NCI-H69 (cell line): ENCODE data around the gene KIAA0513.

Source experiments
- DNase-seq: peaks from one replicate; lab custom pipeline; 2025; lab: John Stamatoyannopoulos, UW

The KIAA0513 gene, protein sequence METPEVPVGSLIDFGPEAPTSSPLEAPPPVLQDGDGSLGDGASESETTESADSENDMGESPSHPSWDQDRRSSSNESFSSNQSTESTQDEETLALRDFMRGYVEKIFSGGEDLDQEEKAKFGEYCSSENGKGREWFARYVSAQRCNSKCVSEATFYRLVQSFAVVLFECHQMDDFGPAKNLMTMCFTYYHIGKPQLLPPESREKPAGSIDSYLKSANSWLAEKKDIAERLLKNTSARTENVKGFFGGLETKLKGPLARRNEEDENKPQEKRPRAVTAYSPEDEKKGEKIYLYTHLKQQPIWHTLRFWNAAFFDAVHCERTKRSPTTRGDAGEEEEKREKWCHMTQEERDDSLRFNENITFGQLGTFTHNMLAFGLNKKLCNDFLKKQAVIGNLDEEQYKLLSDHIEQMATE

GRCh38 chr16:85027349-85027957, at the start of gene KIAA0513:
TSS of gene KIAA0513 (plus strand) at chr16:85027795. CDS start at chr16:85067072, 39,277 bp downstream.
- DNase-seq, result peak; percentile 91

- DNase-seq, result no peak
Observed at GRCh38 chr16:84979516-84979915, 48.1 kb upstream of the KIAA0513 start.

DNA sequence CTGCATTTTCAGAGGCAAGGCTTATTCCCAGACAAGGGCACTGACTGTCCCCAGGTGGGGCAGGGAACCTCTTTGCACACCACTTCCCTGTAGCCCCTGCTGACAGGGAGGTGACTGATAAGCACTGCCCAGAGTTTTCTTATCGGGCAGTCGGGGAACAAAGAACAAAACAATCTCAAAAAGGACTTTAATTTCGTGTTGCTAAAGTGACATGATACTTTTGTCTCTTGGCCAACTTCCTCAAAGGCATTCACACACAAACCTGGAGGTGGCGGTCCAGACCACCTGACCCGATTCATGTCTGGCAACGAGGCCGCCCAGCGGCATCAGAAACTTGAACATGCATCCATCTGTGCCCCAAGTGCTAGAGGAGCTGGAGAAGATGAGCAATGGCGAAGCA, 45.2 kb upstream of the KIAA0513 start:
- no peak for DNase-seq

DNA sequence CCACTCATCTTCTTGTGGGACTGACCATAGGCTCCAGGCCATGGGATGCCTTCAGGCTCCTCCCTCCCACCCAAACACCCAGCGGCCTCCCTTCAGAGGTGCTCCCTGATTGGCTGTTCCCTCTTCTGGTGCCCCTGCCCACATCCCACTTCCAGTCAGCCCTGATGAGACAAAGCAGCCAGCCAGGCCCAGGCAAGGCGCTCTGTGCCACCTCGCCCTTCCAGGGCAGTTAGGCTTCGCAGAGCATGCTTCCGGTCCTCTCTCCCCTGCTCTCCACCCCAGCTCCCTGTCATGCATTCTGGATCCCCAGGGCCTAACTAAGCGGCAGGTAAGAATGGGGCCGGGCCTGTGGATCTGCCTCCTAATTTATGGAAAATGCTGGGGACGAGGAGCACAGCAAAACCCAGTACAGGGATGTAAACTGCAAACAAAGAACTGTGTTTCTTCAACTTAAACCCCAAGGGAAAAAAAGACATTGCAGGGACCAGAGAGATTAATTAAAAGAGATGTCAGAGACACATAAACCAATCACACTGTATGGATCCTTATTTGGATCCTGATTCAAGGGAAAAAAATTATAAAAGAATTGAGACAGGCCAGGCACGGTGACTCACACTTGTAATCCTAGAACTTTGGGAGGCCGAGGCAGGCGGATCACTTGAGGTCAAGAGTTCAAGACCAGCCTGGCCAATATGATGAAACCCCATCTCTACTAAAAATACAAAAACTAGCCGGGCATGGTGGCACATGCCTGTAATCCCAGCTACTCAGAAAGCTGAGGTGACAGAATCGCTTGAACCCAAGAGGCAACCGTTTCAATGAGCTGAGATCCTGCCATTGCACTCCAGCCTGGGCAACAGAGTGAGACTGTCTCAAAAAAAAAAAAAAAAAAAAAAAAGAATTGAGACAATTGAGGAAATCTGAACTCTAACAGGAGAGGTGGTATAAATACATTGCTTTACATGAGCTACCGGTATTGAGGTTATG, 42.2 kb upstream of the KIAA0513 start:
- no peak for DNase-seq

DNA sequence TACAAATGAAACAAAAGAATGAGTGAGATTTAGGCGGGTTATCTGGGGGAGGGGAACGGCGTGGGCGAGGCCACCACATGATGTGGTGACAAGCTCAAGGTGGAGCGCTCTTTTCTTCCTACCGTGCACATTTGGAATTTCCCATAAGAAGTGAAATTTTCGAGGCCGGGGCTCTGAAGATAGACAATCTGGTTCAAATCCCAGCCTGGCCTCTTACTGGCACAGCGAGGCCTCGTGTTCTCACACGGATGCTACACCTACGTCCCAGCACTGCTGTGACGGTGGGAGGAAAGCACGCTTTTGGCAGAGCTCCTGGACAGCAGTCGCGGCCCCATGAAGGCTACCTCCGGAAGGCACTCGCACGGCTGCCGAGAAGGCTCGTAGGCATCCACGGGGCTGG, 41.5 kb upstream of the KIAA0513 start:
- DNase-seq, result no peak

- DNase-seq, result no peak
Observed at GRCh38 chr16:84986879-84987278, 40.7 kb upstream of the KIAA0513 start.

DNA sequence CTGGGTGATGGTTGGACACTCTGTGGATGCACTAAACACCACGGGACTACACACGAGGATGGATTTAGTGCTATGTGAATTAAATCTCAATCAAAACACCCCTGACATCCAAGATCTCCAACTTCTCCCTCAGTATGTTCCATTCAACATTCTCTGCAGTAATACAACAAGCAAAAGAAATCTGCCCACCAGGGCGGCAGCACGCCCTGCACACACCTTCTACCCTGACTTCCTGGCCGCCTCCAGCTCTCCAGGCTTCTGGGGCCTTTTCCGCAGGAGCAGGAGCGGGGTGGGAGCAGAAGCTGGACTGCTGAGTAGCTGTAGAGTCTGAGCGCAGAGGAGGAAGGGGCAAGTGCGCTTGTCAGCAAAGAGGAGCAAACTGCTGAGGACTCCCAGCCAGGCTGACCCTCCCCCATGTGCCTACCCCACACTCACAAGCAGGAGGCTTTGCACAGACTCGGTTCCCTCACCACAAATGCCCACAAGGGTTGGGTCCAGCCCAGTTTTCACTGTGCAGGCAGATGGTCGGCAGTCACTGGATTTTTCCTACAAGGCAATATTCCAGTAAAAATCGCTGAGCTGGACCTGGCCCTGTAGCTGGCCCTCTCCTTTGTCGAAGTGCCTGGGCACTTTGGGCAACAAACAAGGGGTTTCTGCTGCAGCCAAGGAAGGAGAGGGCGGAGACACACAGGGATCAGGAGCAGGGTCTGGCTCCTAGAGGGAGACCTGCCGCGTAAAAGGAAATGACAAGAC, 39.1 kb upstream of the KIAA0513 start:
- no peak for DNase-seq

- DNase-seq, result no peak
Observed at GRCh38 chr16:84989749-84990620, 37.6 kb upstream of the KIAA0513 start.

DNA sequence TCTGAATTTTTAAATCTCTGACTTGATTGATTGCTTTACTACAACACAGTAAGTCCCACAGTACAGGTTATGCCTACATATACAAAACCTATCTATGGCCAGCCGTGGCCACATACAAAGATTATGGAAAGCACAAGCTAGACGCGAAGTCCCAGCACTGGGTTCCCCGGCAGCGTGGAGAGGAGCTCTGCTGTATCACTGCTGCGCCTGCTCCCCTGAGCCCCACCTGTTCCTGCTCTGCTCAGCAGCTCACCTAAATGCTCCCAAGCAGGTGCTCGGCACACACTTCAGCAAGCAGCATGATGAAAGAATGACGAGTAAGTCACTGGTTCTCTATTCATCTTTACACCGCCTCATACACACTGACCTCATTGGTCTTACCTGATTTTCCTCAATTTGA, 36.8 kb upstream of the KIAA0513 start:
- no peak for DNase-seq

GRCh38 chr16:84992717-84993075, 34.9 kb upstream of the KIAA0513 start:
- no peak for DNase-seq

GRCh38 chr16:84993926-84994325, 33.7 kb upstream of the KIAA0513 start:
- no peak for DNase-seq

DNA sequence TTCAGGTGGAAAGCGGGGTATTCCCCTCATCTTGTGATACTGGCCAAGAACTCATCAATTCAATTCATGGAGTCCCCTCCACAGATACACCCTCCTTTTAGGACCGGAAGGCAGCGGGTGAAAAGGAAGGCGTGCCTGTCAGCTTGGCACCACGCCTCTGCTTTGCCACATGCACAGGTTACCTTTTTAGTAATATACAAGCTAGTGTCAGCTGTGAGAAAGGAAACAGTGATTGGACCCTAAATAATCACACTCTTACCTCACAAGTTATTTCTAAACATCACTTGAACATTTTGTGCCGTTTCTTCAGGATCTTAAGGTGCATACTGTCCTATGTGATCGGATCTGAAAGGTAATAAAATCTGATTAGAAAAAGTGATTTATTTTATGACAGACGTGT, 31.9 kb upstream of the KIAA0513 start:
- DNase-seq, result no peak

- no peak for DNase-seq
Observed at GRCh38 chr16:84996365-84996764, 31.2 kb upstream of the KIAA0513 start.

DNA sequence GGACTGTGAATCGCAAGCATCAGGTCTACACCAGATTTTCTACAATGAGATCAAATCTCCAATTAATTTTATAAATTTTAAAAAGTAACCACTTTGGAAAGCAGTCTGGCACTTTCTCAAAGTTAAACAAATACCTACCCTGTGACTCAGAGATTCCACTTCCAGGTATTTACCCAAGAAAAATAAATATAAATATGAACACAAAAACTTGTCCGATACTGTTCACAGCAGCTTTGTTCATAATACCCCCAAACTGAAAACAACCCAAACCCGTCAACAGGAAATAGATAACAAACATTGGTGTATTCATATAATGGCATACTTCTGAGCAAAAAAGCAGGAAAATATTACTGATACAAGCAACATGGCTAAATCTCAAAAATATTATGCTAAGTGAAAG, 28.4 kb upstream of the KIAA0513 start:
- no peak for DNase-seq

DNA sequence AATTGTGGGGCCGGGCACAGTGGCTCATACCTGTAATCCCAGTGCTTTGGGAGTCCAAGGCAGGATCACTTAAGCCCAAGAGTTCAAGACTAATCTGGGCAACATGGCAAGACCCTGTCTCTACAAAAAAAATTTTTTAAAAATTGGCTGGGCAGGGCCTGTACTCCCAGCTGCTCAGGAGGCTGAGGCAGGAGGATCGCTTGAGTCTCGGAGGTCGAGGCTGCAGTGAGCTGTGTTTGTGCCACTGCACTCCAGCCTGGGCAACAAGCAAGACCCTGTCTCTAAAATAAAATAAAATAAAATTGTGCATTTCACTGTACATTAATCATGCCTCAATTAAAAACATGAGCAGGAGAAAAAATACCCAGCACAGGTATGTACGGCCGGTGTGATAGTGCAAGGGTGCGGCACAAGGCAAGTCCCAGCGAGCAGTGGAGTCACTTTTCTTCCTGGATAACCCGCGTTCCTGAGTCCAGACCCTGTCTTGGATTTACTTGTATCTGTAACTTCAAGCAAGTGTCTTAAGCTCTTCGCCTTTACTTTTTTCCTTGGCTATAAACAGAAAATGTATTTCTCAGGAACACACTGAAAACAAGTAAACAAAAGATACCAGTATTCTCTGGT, 27.6 kb upstream of the KIAA0513 start:
- no peak for DNase-seq

- DNase-seq, result no peak
Observed at GRCh38 chr16:85002099-85002541, 25.5 kb upstream of the KIAA0513 start.

- no peak for DNase-seq
Observed at GRCh38 chr16:85002608-85003007, 25.0 kb upstream of the KIAA0513 start.

DNA sequence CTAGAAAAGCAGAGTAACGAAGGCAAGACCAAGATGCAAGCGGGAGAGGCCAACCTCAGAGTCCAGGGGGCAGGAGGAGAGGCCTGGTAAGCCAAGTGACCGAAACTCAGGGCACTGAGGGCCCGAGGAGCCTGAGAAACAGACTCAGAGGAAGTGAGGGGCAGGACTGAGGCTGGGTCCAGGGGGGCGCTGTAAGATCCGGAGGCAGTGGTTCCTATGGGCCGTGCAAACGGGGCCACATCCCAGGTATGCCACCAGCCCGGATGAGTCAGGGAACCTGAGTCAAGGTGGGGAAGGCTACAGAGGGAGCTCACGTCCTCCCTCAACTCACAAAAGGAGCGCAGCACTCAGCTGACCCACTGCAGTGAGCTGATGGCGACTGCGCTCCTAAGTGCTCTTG, 24.5 kb upstream of the KIAA0513 start:
- no peak for DNase-seq

DNA sequence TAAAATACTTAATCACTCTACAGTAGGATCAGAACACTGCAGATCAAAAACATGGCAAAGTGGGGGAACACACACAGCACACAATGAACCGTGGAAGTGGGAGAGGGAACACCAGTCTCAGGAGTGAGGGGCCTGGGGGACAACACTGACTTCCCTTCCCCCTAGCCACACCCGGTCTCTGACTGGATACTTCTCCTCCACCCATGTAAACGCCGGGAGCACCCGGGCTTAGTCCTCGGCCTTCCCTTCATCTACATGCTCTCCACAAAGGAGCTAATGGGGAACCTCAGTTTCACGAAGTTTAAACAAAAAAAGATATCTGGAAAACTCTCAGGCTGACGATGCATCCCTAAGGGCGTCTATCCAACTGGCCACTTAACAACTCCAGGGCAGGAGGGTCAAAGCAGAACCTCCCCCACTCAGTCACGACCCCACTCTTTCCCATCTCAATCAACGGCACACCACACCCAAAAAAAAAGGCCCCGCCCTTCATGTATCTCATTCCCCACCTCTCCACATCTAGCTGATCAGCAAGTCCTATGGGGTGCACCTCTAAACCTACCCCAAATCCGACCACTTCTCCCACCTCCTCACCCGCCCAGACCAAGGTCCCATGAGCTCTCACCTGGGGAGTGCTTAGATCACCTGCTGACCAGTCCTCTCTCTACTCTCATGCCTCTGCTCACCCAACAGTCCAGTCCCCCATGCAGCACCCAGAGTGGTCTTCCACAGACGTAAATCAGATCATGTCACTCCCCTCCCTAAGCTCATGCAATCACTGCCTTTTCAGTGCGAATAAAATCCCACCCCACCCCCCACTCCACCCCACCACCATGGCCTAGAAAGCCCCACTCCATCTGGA, 23.6 kb upstream of the KIAA0513 start:
- no peak for DNase-seq
